ENCODE results near the gene GPATCH3. TPM values are rescaled to one million over a fixed set of nuclear protein-coding genes. Genes with fewer than 3 reads are reported as not detected.

The GPATCH3 gene
- total and polyA plus RNA-seq, 2 of the 8 experiments (the other 6 are each of a cell fraction or from before 2014, with no cell fraction given), result 7.9 to 17.4 TPM

DNA sequence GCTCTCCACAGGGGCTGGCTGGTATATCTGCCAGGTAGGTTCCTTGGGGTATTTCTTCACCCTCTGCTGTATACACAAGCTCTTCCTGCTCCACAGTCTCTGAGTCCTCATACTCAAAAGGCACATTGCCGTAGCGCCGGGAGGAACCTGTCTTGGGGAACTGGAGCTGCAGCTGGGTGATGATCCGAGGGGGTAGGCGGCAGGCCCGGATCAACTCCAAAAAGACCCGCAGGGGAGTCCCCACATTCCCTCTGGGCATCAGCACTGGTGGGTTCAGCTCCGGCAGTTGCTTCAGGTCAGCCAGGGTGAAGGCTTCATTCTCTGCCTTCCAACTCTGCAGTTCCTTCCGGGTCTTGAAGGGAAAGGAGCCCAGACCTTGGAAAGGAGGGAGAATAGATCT, 2.9 kb downstream of the GPATCH3 start:
- Histone ChIP-seq H4K5ac (ENCODE audit: insufficient read length, low read depth, low read length) (no peak overlapping the region), H3K4me2 (ENCODE audit: insufficient read depth in 1 of 2, low read depth in 2 of 2, low read length in 2 of 2) (no peak overlapping the region), H3K18ac (ENCODE audit: extremely low read depth, low read length) (no peak overlapping the region), H4K91ac (replicated peaks; ENCODE audit: insufficient read length, low read length) (no peak overlapping the region), H3K36me3 (ENCODE audit: control insufficient read depth in 2 of 4, insufficient read depth in 4 of 4, low read length in 3 of 4) (peaks cover 8 to 29% (median 13%) of the 10 kb centered on the region in 4 experiments; a peak in 7 of 8 replicates), H2BK5ac (ENCODE audit: low read depth, low read length) (no peak overlapping the region), H3K14ac (ENCODE audit: insufficient read length) (no peak overlapping the region), H3K4me3 (ENCODE audit: extremely low read depth in 1 of 4, insufficient read depth in 2 of 4, low read depth in 3 of 4, low read length in 4 of 4) (no peak overlapping the region), H3K9ac (replicated peaks in 1 of 4; ENCODE audit: extremely low read depth in 1 of 4, low read depth in 3 of 4, low read length in 3 of 4) (no peak overlapping the region), H4K20me1 (replicated peaks in 1 of 2; ENCODE audit: control insufficient read depth in 1 of 2, insufficient read depth in 2 of 2, low read length in 2 of 2) (peaks cover 2 to 6% of the 10 kb centered on the region in 2 experiments), H3K79me1 (ENCODE audit: low read depth, low read length) (peaks cover 7% of the 10 kb centered on the region; the same call in 1 of the 2 replicates), H2AFZ (ENCODE audit: low read length) (no peak overlapping the region), H3K79me2 (ENCODE audit: control insufficient read depth in 1 of 2, insufficient read depth in 2 of 2, low read length in 2 of 2) (peaks cover 6 to 16% of the 10 kb centered on the region in 2 experiments), H2AK5ac (ENCODE audit: low read depth, low read length) (no peak overlapping the region), H4K8ac (ENCODE audit: extremely low read depth, insufficient read depth, low read length) (no peak overlapping the region), H3K27me3 (replicated peaks in 1 of 4; ENCODE audit: control insufficient read depth in 3 of 4, extremely low read depth in 1 of 4, insufficient read depth in 3 of 4, low read length in 3 of 4) (no peaks in the 10 kb centered on the region), H3K56ac (replicated peaks; ENCODE audit: insufficient read length, low read depth, low read length) (no peak overlapping the region), H3K23ac (ENCODE audit: insufficient read length) (no peak overlapping the region), H2BK15ac (ENCODE audit: low read length) (no peak overlapping the region), H3K4me1 (replicated peaks in 1 of 4; ENCODE audit: control insufficient read depth in 3 of 4, insufficient read depth in 4 of 4, low read length in 3 of 4) (peaks cover 0 to 8% (median 3%) of the 10 kb centered on the region in 4 experiments; a peak in 3 of 7 replicates), H2BK12ac (ENCODE audit: low read depth, low read length) (no peak overlapping the region), H2BK120ac (replicated peaks; ENCODE audit: low read depth, low read length) (no peak overlapping the region), H3K4ac (replicated peaks; ENCODE audit: insufficient read length, low read depth, low read length) (no peak overlapping the region), H3K23me2 (ENCODE audit: low read depth, low read length) (peaks cover 8% of the 10 kb centered on the region), H2BK20ac (ENCODE audit: low read length) (no peak overlapping the region), H3K27ac (ENCODE audit: low read depth, low read length) (no peak overlapping the region), H3K9me3 (ENCODE audit: insufficient read depth in 2 of 2, low read depth in 1 of 2, low read length in 1 of 2) (no peaks in the 10 kb centered on the region)
- WGBS, 2 experiments (ENCODE audit: extremely low coverage in 1 of 2, insufficient coverage in 1 of 2, insufficient read length in 1 of 2, insufficient replicate concordance in 2 of 2, low coverage in 1 of 2, low lambda C conversion rate in 2 of 2, missing lambda C conversion rate in 1 of 2), result 93% methylated on average over 9 of the region's 9 CpGs; no CpG with 5 or more reads in 1 of the 2 experiments
- POLR2A ChIA-PET (ENCODE audit: partially characterized antibody), result interaction anchor here (0.6 to 4.1 kb wide), 4 partner anchors 8 to 359 kb away, joined by 3 to 66 read pairs (median 3); partner anchors contain the start of gene GPN2
- DNase-seq (ENCODE audit: low read depth in 1 of 2, low spot score in 2 of 2) (no peak), FAIRE-seq (no peak)
- CTCF ChIA-PET (ENCODE audit: partially characterized antibody), result interaction anchor here (0.6 to 4.9 kb wide), 3 partner anchors 9 to 1410 kb away, joined by 3 to 27 read pairs (median 3); partner anchors contain the start of gene GPN2
- TF ChIP-seq, protein P1, sequence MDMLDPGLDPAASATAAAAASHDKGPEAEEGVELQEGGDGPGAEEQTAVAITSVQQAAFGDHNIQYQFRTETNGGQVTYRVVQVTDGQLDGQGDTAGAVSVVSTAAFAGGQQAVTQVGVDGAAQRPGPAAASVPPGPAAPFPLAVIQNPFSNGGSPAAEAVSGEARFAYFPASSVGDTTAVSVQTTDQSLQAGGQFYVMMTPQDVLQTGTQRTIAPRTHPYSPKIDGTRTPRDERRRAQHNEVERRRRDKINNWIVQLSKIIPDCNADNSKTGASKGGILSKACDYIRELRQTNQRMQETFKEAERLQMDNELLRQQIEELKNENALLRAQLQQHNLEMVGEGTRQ (IDR thresholded peaks at IDR 0.05; ENCODE audit: low read length), result no peak

Measured in H1 (cell line).